ENCODE data around the gene GNS. TPM values are rescaled to one million over a fixed set of nuclear protein-coding genes. Genes with fewer than 3 reads are reported as not detected.

The GNS gene
- total RNA-seq, 6 experiments from 2014 or later, result 41.0 to 87.5 (median 63.7) TPM

DNA sequence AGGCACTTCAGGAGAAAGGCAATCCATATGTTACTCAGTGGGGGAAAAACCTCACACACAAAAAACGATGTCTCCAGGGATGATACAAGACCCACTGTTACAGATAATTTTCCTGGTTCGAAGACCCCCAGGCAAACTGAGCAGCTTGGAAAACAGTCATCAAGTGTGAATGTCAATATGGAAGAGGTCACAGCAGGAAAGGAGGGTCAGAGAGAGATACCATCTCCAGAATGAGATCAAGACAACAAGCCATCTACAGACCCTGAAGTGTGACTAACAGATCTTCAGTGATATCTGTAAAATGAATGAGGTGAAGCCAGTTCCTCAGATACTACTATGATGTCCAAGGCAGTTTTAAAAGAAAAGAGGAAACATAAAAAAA lies 28.6 kb downstream of the GNS start:
- ATAC-seq (no peak), DNase-seq (no peak)
- intact Hi-C loops (cut with DNase I), result no loop called here
- 67% methylated on average over 2 of the region's 2 CpGs for WGBS (ENCODE audit: insufficient coverage, low coverage, low lambda C conversion rate, missing lambda C conversion rate)
- Histone ChIP-seq H3K27ac (no peak overlapping the region), H3K4me1 (no peaks in the 10 kb centered on the region), H3K9me3 (no peaks in the 10 kb centered on the region), H3K27me3 (no peaks in the 10 kb centered on the region), H3K36me3 (peaks cover 0 to 13% (median 3%) of the 10 kb centered on the region in 4 donors), H3K4me3 (no peak overlapping the region)
- no peak for TF ChIP-seq POLR2A (IDR thresholded peaks at IDR 0.05)
- TF ChIP-seq, protein P1, sequence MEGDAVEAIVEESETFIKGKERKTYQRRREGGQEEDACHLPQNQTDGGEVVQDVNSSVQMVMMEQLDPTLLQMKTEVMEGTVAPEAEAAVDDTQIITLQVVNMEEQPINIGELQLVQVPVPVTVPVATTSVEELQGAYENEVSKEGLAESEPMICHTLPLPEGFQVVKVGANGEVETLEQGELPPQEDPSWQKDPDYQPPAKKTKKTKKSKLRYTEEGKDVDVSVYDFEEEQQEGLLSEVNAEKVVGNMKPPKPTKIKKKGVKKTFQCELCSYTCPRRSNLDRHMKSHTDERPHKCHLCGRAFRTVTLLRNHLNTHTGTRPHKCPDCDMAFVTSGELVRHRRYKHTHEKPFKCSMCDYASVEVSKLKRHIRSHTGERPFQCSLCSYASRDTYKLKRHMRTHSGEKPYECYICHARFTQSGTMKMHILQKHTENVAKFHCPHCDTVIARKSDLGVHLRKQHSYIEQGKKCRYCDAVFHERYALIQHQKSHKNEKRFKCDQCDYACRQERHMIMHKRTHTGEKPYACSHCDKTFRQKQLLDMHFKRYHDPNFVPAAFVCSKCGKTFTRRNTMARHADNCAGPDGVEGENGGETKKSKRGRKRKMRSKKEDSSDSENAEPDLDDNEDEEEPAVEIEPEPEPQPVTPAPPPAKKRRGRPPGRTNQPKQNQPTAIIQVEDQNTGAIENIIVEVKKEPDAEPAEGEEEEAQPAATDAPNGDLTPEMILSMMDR (IDR thresholded peaks at IDR 0.05), result no peak

DNA sequence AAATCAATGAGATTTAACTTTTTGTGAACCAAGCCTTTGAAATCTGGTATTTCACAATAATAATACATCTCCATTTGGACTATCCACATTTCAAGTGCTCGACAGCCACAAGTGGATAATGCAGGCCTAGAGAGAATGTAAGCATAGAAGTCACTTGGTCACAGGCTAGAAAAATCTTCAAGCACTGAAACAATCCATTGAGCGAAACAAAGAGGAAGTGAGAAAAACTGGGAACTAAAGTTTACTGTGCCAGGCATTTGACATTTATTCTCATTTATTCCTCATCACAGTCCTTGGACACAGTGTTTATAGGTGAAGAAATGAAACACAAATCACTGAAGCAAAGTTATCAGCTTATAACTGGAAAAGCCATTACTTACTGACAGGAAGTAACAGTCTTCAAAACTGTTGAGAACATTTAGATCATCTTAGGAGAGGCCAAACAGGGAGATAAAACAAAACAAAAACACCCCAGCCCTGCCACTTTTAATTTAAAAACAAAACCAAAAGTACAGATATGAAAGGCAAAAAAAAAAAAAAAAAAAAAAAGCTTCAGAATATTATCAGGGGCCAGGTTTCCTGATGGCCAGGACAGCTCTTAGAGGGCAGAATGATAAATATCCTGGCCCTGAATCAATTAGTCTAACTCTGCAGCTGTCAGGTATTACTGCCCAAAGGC lies 29.2 kb downstream of the GNS start:
- H3K9me3 ChIP-seq, result no peaks in the 10 kb centered on the region
- ATAC-seq (peak; percentile 28 to 72 (median 50)), DNase-seq (no peak)
- H3K27ac ChIP-seq, result peak overlapping the region in 1 of 3 donors; percentile 30
- no peak overlapping the region for H3K4me3 ChIP-seq
- no peaks in the 10 kb centered on the region for H3K27me3 ChIP-seq
- H3K36me3 ChIP-seq, result peaks cover 0 to 13% (median 0%) of the 10 kb centered on the region in 4 donors
- WGBS (ENCODE audit: insufficient coverage, low coverage, low lambda C conversion rate, missing lambda C conversion rate), result 50% methylated on average over 2 of the region's 2 CpGs
- intact Hi-C loops (cut with DNase I), result no loop called here
- no peaks in the 10 kb centered on the region for H3K4me1 ChIP-seq
- TF ChIP-seq POLR2A (IDR thresholded peaks at IDR 0.05), result no peak
- TF ChIP-seq, protein P1 (IDR thresholded peaks at IDR 0.05), result no peak

DNA sequence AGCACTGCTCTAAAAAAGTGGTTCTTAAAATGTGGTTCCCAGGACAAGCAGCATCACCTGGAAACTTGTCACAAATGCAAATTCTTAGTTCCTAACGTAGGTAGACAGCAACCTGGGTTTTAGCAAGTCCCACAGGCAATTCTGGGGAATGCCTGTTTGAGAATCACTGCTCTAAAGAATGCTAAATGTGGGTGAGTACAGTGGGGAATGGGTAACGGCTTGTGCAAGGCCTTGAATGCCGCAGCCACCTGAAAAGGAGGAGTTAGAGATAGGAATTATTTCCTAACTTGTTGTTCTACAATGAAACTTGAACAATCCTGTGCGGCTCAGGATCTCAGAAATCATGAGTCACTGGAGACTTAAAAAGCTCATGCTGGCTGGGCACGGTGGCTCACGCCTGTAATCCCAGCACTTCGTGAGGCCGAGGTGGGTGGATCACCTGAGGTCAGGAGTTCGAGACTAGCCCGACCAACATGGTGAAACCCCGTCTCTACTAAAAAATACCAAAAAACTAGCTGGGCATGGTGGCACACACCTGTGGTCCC lies 34.9 kb downstream of the GNS start:
- DNase-seq (no peak), ATAC-seq (no peak)
- H3K36me3 ChIP-seq, result peaks cover 0 to 42% (median 11%) of the 10 kb centered on the region in 4 donors
- intact Hi-C loops (cut with DNase I), result no loop called here
- H3K27me3 ChIP-seq, result no peaks in the 10 kb centered on the region
- H3K4me3 ChIP-seq, result no peak overlapping the region
- H3K27ac ChIP-seq, result no peak overlapping the region
- H3K4me1 ChIP-seq, result no peaks in the 10 kb centered on the region
- H3K9me3 ChIP-seq, result no peaks in the 10 kb centered on the region
- TF ChIP-seq, protein P1 (IDR thresholded peaks at IDR 0.05), result no peak
- TF ChIP-seq POLR2A (IDR thresholded peaks at IDR 0.05), result no peak
- WGBS (ENCODE audit: insufficient coverage, low coverage, low lambda C conversion rate, missing lambda C conversion rate), result 98% methylated on average over 6 of the region's 11 CpGs

DNA sequence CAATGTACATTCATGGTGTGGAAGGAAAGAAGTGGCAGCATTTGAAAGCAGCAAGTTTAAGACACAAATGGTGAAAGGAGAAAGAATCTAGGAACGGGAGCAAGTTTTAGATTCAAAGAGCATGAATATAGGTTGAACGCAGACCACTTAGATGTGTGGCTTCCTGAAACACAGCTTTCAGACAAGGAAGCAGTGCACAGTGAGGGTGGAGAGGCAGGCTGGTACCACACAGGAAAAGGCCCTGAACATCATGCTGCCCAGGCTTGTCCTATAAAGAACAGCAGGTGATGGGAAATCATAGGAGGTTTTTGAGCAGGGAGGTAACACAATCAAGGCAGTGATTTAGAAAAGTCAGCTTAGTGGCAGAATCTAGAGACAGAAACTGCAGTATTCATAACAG lies 35.6 kb downstream of the GNS start:
- Histone ChIP-seq H3K4me3 (no peak overlapping the region), H3K36me3 (peaks cover 0 to 42% (median 11%) of the 10 kb centered on the region in 4 donors), H3K4me1 (no peaks in the 10 kb centered on the region), H3K9me3 (no peaks in the 10 kb centered on the region), H3K27ac (no peak overlapping the region), H3K27me3 (no peaks in the 10 kb centered on the region)
- intact Hi-C loops (cut with DNase I), result no loop called here
- no peak for ATAC-seq
- WGBS (ENCODE audit: insufficient coverage, low coverage, low lambda C conversion rate, missing lambda C conversion rate), result 94% methylated on average over 2 of the region's 2 CpGs
- DNase-seq, result no peak
- TF ChIP-seq POLR2A (IDR thresholded peaks at IDR 0.05), result no peak
- TF ChIP-seq, protein P1 (IDR thresholded peaks at IDR 0.05), result no peak

All from right lobe of liver (tissue), 6 donors.